GF-D8 (cell line): Measurements from ENCODE around the gene ASTN2.

Experiments used
- DNase-seq: peaks from one replicate; lab custom pipeline; 2025; lab: John Stamatoyannopoulos, UW

The ASTN2 gene

DNA sequence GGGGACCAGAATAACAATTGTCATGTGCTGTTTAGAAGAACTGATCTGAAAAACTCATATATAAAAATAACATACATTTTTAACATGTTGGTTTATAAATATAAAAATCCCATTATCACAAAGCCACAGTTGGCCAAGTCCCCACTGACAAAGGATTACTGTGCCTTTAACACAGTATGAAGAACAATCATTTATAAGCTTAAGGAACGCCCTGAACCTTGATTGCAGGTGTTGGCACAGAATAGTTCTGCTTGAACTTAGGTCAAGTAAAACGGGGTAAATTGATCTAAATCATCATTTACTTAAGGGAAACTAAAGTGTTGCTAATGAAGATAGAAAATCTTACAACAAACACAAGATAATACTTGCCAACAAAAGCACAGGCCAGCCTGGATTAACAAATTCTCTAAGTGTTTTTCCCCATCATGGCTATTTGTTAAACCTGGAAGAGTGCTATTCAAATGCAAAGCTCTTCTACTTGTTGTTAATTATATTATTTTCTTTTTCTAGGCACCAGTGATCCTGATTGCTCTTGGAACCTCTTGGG, 46.1 kb downstream of the ASTN2 start:
- DNase-seq = no peak

DNA sequence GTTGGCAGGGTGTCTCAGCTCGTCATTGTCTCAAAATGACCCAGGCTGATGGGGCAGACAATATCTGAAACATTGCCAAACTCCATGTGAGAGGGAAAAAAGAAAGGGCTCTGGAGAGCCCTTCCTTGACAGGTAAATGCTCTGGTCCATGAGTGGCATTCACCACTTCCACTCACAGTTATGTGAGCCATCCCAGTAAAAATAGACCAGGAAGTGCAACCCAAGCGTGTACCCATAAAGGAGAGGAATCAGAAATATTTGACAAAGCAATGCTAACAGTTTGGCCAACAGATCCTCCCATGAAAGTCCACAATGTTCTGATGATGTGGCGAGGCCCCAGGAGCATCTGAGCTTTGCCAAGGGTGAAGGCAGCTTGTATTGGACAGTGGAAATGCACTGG, 49.4 kb downstream of the ASTN2 start:
- DNase-seq = no peak

DNA sequence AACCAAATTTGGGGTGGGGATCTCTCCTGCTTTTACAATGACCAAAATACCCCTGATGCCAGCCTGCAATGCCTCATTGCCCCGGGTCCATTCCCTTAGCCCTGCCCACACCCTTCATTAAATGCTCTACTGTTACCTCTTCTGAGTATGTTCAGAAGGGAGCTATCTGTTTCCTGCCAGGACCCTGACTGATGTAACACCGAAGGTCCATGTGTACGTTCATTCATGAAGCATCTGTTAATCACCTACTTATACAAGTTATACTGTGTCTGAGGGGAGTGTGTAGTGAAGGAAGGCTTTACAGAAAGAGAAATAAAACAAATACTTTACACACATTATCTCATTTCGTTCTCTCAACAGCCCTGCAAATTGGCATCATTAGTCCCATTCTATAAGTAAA, 51.9 kb downstream of the ASTN2 start:
- no peak for DNase-seq

DNA sequence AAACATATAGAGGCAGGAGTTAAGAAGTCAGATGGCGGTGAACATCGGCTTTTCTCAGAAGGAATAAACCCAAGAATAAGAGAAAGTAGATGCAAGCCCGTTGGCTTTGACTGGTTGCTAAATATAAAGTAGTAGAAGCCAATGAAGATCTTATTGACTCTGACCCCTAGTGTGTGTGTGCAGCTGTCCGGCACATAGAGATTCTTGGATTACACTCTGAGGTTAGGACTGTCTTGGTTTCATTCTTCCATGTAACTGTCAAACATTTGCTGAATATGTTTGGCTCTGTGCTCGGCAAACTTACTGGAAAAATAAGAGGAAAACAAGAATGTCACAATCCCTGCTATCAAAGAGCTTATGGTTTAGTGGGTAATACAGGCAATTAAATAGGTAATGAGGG, 54.9 kb downstream of the ASTN2 start:
- DNase-seq = no peak

GRCh38 chr9:117355542-117355941, 59.3 kb downstream of the ASTN2 start:
- no peak for DNase-seq

DNA sequence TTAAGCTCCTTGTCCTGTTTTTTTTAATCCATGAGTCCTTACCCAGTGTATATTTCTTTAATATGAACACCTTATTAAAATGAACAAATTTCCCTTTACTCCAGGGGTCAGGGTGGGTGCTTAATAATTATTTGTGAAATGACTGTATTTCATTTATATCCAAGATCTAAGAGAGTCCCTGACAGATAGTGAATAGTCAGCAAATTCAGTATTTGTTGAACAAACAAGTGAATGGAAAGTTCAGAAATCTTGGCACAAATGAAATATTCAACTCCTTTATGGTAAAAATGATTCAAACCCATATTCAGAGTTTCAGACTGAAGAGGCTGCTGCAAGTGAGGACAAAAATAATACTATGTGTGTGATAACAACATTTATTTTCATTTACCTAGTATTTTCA, 59.9 kb downstream of the ASTN2 start:
- no peak for DNase-seq

GRCh38 chr9:117354244-117354847, 60.5 kb downstream of the ASTN2 start:
- DNase-seq = no peak

- no peak for DNase-seq
Observed at GRCh38 chr9:117344892-117345660, 69.8 kb downstream of the ASTN2 start.

GRCh38 chr9:117343427-117343826, 71.4 kb downstream of the ASTN2 start:
- no peak for DNase-seq

GRCh38 chr9:117341151-117341550, 73.7 kb downstream of the ASTN2 start:
- no peak for DNase-seq

- DNase-seq = no peak
Observed at GRCh38 chr9:117340422-117340821, 74.4 kb downstream of the ASTN2 start.

DNA sequence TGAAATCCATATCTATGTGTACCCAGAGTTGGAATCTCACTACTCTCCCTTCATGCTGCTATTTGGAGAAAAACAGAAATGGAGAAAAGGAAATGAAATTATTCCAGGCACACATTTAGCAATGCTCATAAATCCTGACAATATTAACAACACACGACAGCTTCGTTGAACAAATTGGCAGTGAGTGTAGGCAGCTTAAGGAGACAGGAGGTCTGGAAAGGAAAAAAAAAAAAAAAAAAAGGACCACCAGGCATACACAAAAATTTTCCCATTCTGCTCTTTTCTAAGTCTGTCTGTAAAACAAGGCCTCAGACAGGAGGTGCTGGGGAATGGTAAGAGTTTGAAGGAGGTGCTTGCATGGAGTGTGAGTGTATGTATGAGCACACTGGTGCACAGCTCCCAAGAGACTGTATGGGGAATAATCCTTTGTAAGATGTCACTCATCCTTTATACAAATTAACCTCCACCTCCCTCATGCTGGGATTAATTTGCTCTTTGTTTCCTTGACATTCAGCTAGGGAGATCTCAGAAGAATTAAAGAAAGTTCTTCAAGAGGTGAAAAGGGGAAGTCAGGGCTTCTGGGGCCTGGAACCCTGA, 78.9 kb downstream of the ASTN2 start:
- no peak for DNase-seq

- DNase-seq = no peak
Observed at GRCh38 chr9:117334101-117334500, 80.8 kb downstream of the ASTN2 start.

DNA sequence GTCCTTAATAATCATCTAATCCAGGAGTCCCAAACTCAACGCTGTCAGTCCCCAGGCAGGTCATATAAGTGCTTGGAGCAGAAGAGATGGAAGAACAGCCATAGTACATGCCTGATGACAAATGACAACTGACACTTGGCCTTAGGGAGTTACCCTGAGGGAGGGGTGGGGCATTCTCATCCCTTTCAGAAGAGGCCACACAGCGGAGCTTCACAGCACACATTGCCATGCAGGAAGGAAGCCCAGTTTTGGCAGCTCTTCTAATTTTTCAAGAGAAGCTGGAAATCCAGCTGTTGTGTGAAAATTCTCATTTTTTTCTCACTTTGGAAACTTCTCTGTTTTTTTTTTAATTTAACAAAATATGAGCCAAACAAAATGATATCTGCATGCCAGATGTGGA, 89.0 kb downstream of the ASTN2 start:
- DNase-seq = no peak

DNA sequence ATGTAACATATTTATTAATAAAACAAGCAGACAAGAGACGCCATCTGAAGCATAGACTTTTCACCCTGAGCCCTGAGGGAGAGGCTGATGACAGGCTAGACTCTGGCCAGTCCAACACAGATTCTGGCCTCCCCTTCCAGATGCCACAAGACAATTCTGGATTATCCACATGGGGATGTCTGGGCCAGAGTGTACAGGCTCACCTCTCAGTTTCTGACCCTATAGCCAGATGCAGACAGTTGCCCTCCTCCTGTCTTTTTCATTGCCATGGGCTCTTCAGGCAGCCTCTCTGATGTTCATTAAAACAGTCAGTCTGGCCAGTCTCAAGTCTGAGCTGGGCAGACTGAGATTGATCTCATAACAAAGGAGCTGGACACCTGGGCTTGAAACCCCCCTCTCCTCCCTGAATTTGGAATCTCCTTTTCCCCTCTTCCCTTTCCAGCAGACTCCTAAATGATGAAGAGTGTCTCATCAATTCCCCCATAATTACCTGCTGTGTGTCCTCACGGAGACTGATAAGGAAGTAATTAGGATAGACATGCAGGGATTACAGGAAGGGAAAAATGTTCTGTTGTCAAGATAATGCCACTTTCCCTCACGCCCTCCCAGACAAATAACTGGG, 89.6 kb downstream of the ASTN2 start:
- no peak for DNase-seq

- no peak for DNase-seq
Observed at GRCh38 chr9:117323390-117323789, 91.5 kb downstream of the ASTN2 start.

- no peak for DNase-seq
Observed at GRCh38 chr9:117317192-117317591, 97.7 kb downstream of the ASTN2 start.

GRCh38 chr9:117315236-117315635, 99.6 kb downstream of the ASTN2 start:
- no peak for DNase-seq

GRCh38 chr9:117313989-117314388, 100.9 kb downstream of the ASTN2 start:
- no peak for DNase-seq

DNA sequence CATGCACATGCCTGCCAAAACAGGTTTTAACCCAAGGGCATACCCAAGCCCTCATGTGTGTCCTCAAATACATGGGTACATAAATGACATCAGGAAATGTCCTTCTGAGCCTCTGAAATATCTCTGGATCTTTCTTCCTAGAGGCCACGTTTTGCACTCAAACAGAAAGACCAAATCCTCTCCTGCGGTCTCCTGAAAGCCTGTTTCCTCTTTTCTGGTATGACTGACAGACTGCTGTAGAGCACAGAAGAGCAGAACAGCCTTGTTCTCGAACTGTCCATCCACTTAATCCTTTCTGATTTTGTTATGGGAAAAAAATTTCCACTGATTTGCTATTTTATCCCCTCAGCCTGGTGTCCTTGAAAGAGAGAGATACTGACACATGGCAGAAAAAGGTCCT, 107.2 kb downstream of the ASTN2 start:
- DNase-seq = no peak

DNA sequence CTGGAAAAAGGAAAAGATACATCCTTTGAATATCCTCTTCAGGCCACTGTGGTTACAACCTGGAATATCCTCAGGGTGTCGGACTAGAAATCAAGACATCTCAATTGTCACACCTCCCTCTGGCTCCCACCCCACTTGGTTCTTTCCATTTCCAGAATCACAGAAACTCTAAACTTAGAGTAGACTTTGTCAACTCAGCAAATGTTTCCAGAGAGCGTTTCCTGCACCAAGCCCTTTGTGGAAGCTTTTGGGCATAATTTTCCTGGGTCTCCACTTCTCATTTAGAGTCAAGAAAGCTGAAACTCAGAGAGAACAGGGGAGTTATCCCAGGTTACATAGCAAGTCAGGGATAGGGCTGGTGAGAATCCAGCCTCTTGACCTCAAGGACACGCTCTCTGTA, 108.8 kb downstream of the ASTN2 start:
- no peak for DNase-seq

DNA sequence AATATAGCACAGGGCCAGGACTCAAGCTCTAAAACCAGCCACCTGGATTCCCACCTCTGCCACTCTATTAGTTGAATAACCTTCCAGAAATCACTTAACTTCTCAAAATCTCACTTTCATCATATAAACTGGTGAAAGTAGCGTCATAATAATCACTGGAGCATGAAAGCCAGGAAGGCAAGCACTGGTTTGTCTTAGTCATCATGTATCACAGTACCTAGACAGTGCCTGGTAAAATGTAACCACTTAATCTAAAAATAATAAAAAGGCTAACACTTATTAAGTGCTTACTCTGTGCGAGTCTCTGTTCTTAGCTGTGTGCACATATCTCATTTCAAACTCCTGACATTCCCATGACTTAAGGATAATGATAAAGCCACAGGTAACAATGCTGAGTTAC, 109.4 kb downstream of the ASTN2 start:
- no peak for DNase-seq

- DNase-seq = no peak
Observed at GRCh38 chr9:117304549-117304948, 110.3 kb downstream of the ASTN2 start.
